Measurements from ENCODE around the gene SLC1A7.
A peak's percentile ranks its signal among the peaks of the same experiment; 100 is the strongest.

The SLC1A7 gene

GRCh38 chr1:53089478-53090226 is 52.8 kb downstream of the SLC1A7 start:
- DNase-seq: no peak

- DNase-seq: no peak
Measured at GRCh38 chr1:53088616-53089300, 53.7 kb downstream of the SLC1A7 start.

GRCh38 chr1:53087332-53088285 is 54.8 kb downstream of the SLC1A7 start:
- no peak for DNase-seq

GRCh38 chr1:53086491-53087070 is 55.9 kb downstream of the SLC1A7 start:
- no peak for DNase-seq

GRCh38 chr1:53085405-53085804 is 57.0 kb downstream of the SLC1A7 start:
- DNase-seq: no peak

- DNase-seq: peak in 1 of 2 donors; percentile 33
Measured at GRCh38 chr1:53084589-53084971, 57.9 kb downstream of the SLC1A7 start.

- DNase-seq: no peak
Measured at GRCh38 chr1:53083636-53084588, 58.5 kb downstream of the SLC1A7 start.

GRCh38 chr1:53082826-53083455 is 59.5 kb downstream of the SLC1A7 start:
- DNase-seq: no peak

- no peak for DNase-seq
Measured at GRCh38 chr1:53081384-53082066, 60.9 kb downstream of the SLC1A7 start.

GRCh38 chr1:53080769-53081168 is 61.7 kb downstream of the SLC1A7 start:
- no peak for DNase-seq

GRCh38 chr1:53080041-53080440 is 62.4 kb downstream of the SLC1A7 start:
- DNase-seq: no peak

- no peak for DNase-seq
Measured at GRCh38 chr1:53079251-53079650, 63.2 kb downstream of the SLC1A7 start.

GRCh38 chr1:53078333-53079101 is 63.9 kb downstream of the SLC1A7 start:
- DNase-seq: no peak

GRCh38 chr1:53077599-53077965 is 64.9 kb downstream of the SLC1A7 start:
- no peak for DNase-seq

- no peak for DNase-seq
Measured at GRCh38 chr1:53076721-53077598, 65.5 kb downstream of the SLC1A7 start.

- no peak for DNase-seq
Measured at GRCh38 chr1:53076165-53076564, 66.3 kb downstream of the SLC1A7 start.

- DNase-seq: no peak
Measured at GRCh38 chr1:53075761-53076163, 66.7 kb downstream of the SLC1A7 start.

- no peak for DNase-seq
Measured at GRCh38 chr1:53075206-53075605, 67.2 kb downstream of the SLC1A7 start.
